Muscle of leg (tissue), 11 donors: Measurements from ENCODE around the gene SLC22A1. TPM values are rescaled to one million over a fixed set of nuclear protein-coding genes. Genes with fewer than 3 reads are reported as not detected.

Source experiments
- DNase-seq: peaks from one replicate; pipeline ENCODE4 v3.0.0; 2013
- H3K27ac ChIP-seq: one replicate; pipeline ENCODE4 v1.5.1; 2013; ENCODE audit warnings: mild to moderate bottlenecking, low read length, control low read depth
- H3K27me3 ChIP-seq: one replicate; pipeline ENCODE4 v1.6.1; 2013; ENCODE audit warnings: low read length; ENCODE audit not compliant: control insufficient read depth, insufficient read depth
- H3K36me3 ChIP-seq: one replicate; pipeline ENCODE4 v1.6.1; 2013; ENCODE audit warnings: low read length; ENCODE audit not compliant: control insufficient read depth, insufficient read depth
- H3K4me1 ChIP-seq: one replicate; pipeline ENCODE4 v1.6.1; 2013; ENCODE audit warnings: low read length; ENCODE audit not compliant: control insufficient read depth, insufficient read depth
- H3K4me3 ChIP-seq: one replicate; pipeline ENCODE4 v1.5.1; 2013; ENCODE audit warnings: low read length, control low read depth
- H3K9me3 ChIP-seq: replicated peaks from 2 replicates; pipeline ENCODE4 v1.6.1; 2013; ENCODE audit warnings: low read depth, low read length; ENCODE audit not compliant: control insufficient read depth
- WGBS: methylation state at CpG from one replicate; pipeline ENCODE4 v1.1.5; 2013; ENCODE audit warnings: missing lambda C conversion rate; ENCODE audit not compliant: insufficient coverage; 5-methylcytosine and 5-hydroxymethylcytosine counted together
- polyA plus RNA-seq, 8 donors: library from polyadenylated mRNA; unstranded; fragments of 120-200 nt; gene quantifications; one replicate each; pipeline versions ENCODE4 v1.2.1 to v1.2.3, GENCODE V29; 2013; ENCODE audit warnings: inconsistent platforms in 1 of 8, low replicate concordance in 1 of 8; ENCODE audit not compliant: insufficient read length in 8 of 8, insufficient read depth in 1 of 8
- total RNA-seq: library from RNA; stranded (reverse); fragments of 120-200 nt; gene quantifications from one replicate; pipeline ENCODE4 v1.2.4, GENCODE V29; 2013

Gene SLC22A1
- total and polyA plus RNA-seq, 9 donors: 0.13 to 1.2 (median 0.53) TPM

GRCh38 chr6:160092602-160093001, 29.0 kb upstream of the SLC22A1 start:
- no peak overlapping the region for H3K4me3 ChIP-seq
- H3K27ac ChIP-seq: no peak overlapping the region
- peaks cover 66% of the 10 kb centered on the region for H3K36me3 ChIP-seq
- peaks cover 15% of the 10 kb centered on the region for H3K4me1 ChIP-seq
- H3K9me3 ChIP-seq: no peaks in the 10 kb centered on the region
- no peaks in the 10 kb centered on the region for H3K27me3 ChIP-seq
- WGBS: 94% methylated on average over 10 of the region's 10 CpGs
- no peak for DNase-seq

DNA sequence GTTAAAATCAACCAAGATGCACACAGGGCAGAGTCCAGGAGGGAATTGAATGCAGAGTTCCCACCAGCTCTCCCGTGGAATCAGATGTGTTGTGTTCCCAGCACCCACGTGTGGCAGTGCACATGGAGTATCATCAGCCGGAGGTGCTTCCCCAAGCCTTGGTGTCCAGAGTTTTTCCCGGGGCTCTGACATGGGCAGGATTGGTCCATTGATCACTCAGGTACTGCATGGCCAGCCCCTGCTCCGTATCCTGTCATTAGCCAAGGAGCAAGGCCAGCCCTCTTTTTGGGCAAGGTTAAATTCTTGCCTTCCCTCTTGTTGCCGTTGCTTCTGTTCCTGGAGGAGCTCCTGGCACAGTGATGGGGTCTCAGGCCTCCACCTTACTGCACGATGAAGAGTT, 28.6 kb upstream of the SLC22A1 start:
- peaks cover 12% of the 10 kb centered on the region for H3K4me1 ChIP-seq
- no peaks in the 10 kb centered on the region for H3K9me3 ChIP-seq
- DNase-seq: no peak
- WGBS: 79% methylated on average over 6 of the region's 7 CpGs
- peaks cover 69% of the 10 kb centered on the region for H3K36me3 ChIP-seq
- H3K27me3 ChIP-seq: no peaks in the 10 kb centered on the region
- H3K27ac ChIP-seq: no peak overlapping the region
- no peak overlapping the region for H3K4me3 ChIP-seq

DNA sequence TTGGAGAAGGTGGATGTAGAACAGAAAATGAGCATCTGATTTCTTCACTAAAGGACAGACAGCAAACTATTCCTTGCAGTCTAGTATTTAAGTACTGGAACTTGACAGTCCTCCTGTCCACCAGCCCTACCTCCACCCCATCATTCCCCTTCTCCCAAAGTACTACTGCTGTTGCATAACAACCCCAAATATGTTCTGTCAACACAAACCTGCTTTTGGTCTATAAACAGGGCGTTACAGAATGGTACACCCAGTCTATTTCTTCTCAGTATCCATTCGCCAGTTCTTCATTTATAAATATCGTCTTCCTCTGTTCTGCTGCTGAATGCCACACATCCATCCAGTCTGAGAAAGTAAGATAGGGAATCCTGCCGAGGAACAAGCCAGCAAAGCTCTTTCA, 27.7 kb upstream of the SLC22A1 start:
- Histone ChIP-seq H3K4me1 (peaks cover 8% of the 10 kb centered on the region), H3K4me3 (no peak overlapping the region), H3K27ac (no peak overlapping the region), H3K27me3 (no peaks in the 10 kb centered on the region), H3K36me3 (peaks cover 74% of the 10 kb centered on the region), H3K9me3 (no peaks in the 10 kb centered on the region)
- no peak for DNase-seq
- WGBS: 90% methylated on average over 4 of the region's 4 CpGs

DNA sequence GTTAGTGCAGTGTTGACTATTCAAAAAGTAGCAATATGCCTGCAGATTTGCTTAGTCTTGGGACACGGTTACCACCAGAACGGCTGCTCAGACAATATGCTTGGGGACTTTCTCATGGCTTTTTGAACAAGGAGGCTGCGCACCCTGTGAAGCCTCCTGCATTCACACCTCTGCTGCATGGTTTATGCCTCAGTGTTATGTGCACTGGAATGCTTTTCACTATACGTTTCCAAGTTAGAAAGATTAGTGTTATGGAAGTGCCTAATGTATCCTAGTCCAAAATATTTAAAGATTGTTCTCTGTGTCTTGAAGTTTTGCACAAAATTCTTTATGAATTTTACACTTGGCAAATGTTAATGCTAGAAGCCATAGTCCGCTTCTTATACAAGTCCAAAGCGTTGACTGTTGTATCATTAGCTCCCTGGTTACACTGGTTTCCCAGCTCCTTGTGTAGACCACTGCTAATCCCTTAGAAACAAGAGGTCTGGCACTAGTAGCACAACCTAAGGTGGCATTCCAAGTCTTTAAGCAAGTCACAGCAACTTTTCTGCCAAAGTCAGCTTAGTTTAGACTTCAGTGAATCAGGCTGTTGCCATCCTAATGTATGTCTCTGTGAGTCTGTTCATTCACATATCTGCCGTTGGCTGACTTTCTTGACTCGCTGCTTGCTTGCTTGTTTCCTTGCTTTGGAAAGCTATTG, 26.3 kb upstream of the SLC22A1 start:
- no peak for DNase-seq
- peaks cover 63% of the 10 kb centered on the region for H3K36me3 ChIP-seq
- H3K4me3 ChIP-seq: no peak overlapping the region
- H3K4me1 ChIP-seq: no peaks in the 10 kb centered on the region
- WGBS: 87% methylated on average over 7 of the region's 8 CpGs
- no peak overlapping the region for H3K27ac ChIP-seq
- H3K9me3 ChIP-seq: no peaks in the 10 kb centered on the region
- no peaks in the 10 kb centered on the region for H3K27me3 ChIP-seq

DNA sequence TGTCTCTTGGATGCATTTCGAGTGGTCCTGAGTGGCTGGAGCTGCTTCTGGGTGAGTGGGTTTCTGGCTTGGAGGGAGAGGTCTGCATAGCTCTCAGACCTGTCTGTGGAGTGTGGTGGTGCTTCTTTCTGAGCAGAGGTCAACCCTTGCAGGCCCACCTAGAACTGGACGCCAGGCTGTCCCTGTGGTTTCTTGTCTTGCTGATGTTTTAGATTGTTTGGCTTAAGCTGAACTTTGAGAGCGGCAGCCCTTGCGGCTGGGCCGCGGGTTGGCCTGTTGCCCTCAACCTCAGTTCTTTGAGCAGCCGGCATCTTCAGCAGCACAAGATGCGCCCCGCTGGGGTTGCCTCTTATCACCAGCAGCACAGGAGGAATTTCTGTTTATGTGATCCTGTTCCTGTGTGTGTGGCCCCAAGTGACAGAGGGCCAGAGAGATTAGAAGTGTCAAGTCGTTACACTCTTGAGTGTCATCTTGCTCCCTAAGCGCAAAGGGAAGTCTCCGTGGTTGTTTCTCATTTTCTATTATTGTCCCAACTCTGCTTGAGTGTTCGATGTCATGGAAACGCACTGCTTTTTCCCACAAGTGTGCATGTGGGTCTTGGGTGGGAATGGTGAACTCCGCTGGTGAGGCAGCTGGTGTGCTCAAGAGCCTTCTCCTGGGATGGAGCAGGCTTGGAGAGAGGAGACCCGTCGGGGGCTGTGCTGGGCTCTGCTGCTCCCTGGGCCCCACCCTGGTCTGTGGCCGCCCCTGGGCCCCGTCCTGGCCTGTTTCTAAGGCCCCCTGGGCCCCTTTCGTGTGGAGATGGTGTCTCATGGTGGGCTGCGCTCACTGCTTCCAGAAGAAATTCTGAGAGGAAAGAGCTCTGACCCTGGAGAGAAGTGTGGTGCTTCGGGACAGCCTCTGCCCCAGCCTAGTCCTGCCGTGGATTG, 20.1 kb upstream of the SLC22A1 start:
- WGBS: 91% methylated on average over 10 of the region's 23 CpGs
- Histone ChIP-seq H3K36me3 (peaks cover 71% of the 10 kb centered on the region), H3K9me3 (no peaks in the 10 kb centered on the region), H3K4me1 (no peaks in the 10 kb centered on the region), H3K4me3 (no peak overlapping the region), H3K27me3 (no peaks in the 10 kb centered on the region), H3K27ac (no peak overlapping the region)
- no peak for DNase-seq

GRCh38 chr6:160102399-160102798, 19.2 kb upstream of the SLC22A1 start:
- 94% methylated on average over 10 of the region's 16 CpGs for WGBS
- H3K9me3 ChIP-seq: no peaks in the 10 kb centered on the region
- peaks cover 68% of the 10 kb centered on the region for H3K36me3 ChIP-seq
- H3K4me1 ChIP-seq: no peaks in the 10 kb centered on the region
- no peak overlapping the region for H3K4me3 ChIP-seq
- no peak for DNase-seq
- no peak overlapping the region for H3K27ac ChIP-seq
- no peaks in the 10 kb centered on the region for H3K27me3 ChIP-seq

- WGBS: 90% methylated on average over 7 of the region's 14 CpGs
- H3K9me3 ChIP-seq: no peaks in the 10 kb centered on the region
- H3K27ac ChIP-seq: no peak overlapping the region
- peaks cover 66% of the 10 kb centered on the region for H3K36me3 ChIP-seq
- H3K4me3 ChIP-seq: no peak overlapping the region
- no peaks in the 10 kb centered on the region for H3K4me1 ChIP-seq
- no peak for DNase-seq
- H3K27me3 ChIP-seq: no peaks in the 10 kb centered on the region
These were observed 18.4 kb upstream of the SLC22A1 start for GRCh38 chr6:160102956-160103824.

DNA sequence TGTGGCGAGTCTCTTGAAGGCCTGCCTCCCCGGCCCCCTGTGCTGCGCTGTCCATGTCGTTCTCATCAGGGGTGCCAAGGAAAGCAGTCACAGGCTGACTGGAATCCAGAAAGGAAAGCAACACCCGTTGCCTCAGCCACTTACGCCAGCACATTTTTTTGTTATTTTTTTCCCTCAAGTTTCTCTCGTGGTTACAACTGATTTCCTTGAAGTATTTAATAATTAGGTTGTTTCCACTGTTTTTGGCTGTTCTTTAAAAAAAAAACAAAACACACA, 17.9 kb upstream of the SLC22A1 start:
- H3K27me3 ChIP-seq: no peaks in the 10 kb centered on the region
- 91% methylated on average over 4 of the region's 7 CpGs for WGBS
- no peaks in the 10 kb centered on the region for H3K4me1 ChIP-seq
- no peaks in the 10 kb centered on the region for H3K9me3 ChIP-seq
- H3K4me3 ChIP-seq: no peak overlapping the region
- DNase-seq: no peak
- peaks cover 64% of the 10 kb centered on the region for H3K36me3 ChIP-seq
- no peak overlapping the region for H3K27ac ChIP-seq

GRCh38 chr6:160104821-160105517, 16.6 kb upstream of the SLC22A1 start:
- Histone ChIP-seq H3K36me3 (peaks cover 64% of the 10 kb centered on the region), H3K4me3 (no peak overlapping the region), H3K4me1 (no peaks in the 10 kb centered on the region), H3K9me3 (no peaks in the 10 kb centered on the region), H3K27ac (no peak overlapping the region), H3K27me3 (no peaks in the 10 kb centered on the region)
- WGBS: 93% methylated on average over 10 of the region's 20 CpGs
- DNase-seq: no peak
